OCI-LY7 (cell line): ENCODE data around the gene LHFPL6.

Experiments used
- CTCF ChIP-seq: fragments of 200-600 bp; sonication (generic); conservative IDR thresholded peaks from 2 replicates; pipeline ENCODE4 v1.5.1; 2014; ENCODE audit warnings: mild to moderate bottlenecking, antibody characterized with exemption, low read length, moderate library complexity, mixed read lengths
- EZH2phosphoT487 ChIP-seq: fragments of 200-600 bp; sonication (generic); IDR thresholded peaks from 2 replicates; pipeline ENCODE4 v1.6.1; 2018; ENCODE audit warnings: low read depth, borderline replicate concordance, mild to moderate bottlenecking, mixed run types, antibody characterized with exemption, low read length, moderate library complexity, mixed read lengths

GRCh38 chr13:39406688-39407087 is 196.3 kb downstream of the LHFPL6 start:
- TF ChIP-seq CTCF = peak; percentile 44
- no peak for TF ChIP-seq EZH2phosphoT487
